ENCODE data around the gene DIS3L2. TPM values are rescaled to one million over a fixed set of nuclear protein-coding genes. Genes with fewer than 3 reads are reported as not detected.

DIS3L2 gene
- total RNA-seq, 2 experiments from 2014 or later, result 20.2 to 20.6 TPM

- H3K9me2 ChIP-seq (ENCODE audit: insufficient read depth, low read length), result no peaks in the 10 kb centered on the region
- POLR2A ChIA-PET, result interaction anchor here (0.6 to 1.0 kb wide), 2 partner anchors 51 to 776 kb away, joined by 3 to 6 read pairs; no protein-coding TSS in a partner anchor
- no peak for TF ChIP-seq EZH2phosphoT487 (IDR thresholded peaks at IDR 0.05; ENCODE audit: borderline replicate concordance, low read depth, low read length)
- TF ChIP-seq, protein P1, sequence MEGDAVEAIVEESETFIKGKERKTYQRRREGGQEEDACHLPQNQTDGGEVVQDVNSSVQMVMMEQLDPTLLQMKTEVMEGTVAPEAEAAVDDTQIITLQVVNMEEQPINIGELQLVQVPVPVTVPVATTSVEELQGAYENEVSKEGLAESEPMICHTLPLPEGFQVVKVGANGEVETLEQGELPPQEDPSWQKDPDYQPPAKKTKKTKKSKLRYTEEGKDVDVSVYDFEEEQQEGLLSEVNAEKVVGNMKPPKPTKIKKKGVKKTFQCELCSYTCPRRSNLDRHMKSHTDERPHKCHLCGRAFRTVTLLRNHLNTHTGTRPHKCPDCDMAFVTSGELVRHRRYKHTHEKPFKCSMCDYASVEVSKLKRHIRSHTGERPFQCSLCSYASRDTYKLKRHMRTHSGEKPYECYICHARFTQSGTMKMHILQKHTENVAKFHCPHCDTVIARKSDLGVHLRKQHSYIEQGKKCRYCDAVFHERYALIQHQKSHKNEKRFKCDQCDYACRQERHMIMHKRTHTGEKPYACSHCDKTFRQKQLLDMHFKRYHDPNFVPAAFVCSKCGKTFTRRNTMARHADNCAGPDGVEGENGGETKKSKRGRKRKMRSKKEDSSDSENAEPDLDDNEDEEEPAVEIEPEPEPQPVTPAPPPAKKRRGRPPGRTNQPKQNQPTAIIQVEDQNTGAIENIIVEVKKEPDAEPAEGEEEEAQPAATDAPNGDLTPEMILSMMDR (conservative IDR thresholded peaks at IDR 0.05; ENCODE audit: low read length), result no peak
- no TSS peak for BruUV-seq (replicated peaks)
- H3K4me3 ChIP-seq (ENCODE audit: low read depth, low read length, poor library complexity, severe bottlenecking), result no peak overlapping the region
- H3K4me1 ChIP-seq (ENCODE audit: insufficient read depth, low read length, poor library complexity, severe bottlenecking), result no peaks in the 10 kb centered on the region
- intact Hi-C loops (cut with micrococcal nuclease; ENCODE audit: unreplicated experiment), result no loop called here
- no peak overlapping the region for H3K27ac ChIP-seq (ENCODE audit: low read depth, low read length, poor library complexity, severe bottlenecking)
- no peak overlapping the region for H2AFZ ChIP-seq (ENCODE audit: low read length)
- CTCF ChIA-PET (ENCODE audit: unreplicated experiment), result interaction anchor here (0.6 kb wide), 2 partner anchors 8 to 469 kb away, joined by 7 to 21 read pairs; no protein-coding TSS in a partner anchor
- H3K36me3 ChIP-seq (ENCODE audit: insufficient read depth, low read length), result no peaks in the 10 kb centered on the region
- H3K79me2 ChIP-seq (ENCODE audit: insufficient read depth, low read depth, low read length), result no peaks in the 10 kb centered on the region
- H4K20me1 ChIP-seq (ENCODE audit: insufficient read depth, low read length), result no peaks in the 10 kb centered on the region
- no peak overlapping the region for H3K4me2 ChIP-seq (ENCODE audit: low read length)
- no peak for DNase-seq (ENCODE audit: low spot score)
- H3K9me3 ChIP-seq (ENCODE audit: low read length), result no peaks in the 10 kb centered on the region
These were observed 424.9 kb downstream of the DIS3L2 start for GRCh38 chr2:232386490-232386739.

Small RNA genes lying within 50 kb of the gene (microRNA-seq; reads per million reads assigned to microRNA genes)
- gene MIR562 (ENCODE audit: borderline replicate concordance), result not detected

Small RNA genes lying within 50 kb of the gene (small RNA-seq; reads per million reads assigned to genes)
- gene AC068134.3, result not detected
- gene AC068134.4, result not detected
- not detected for gene MIR562

Other genes starting within 250 kb of the DIS3L2 start
- gene PDE6D, start 180.4 kb upstream of the DIS3L2 start, total RNA-seq (2014; rRNA removed; shearing (Covaris generic)), result 47.4 and 50.3 TPM in 2 replicates
- 49.0 and 54.6 TPM in 2 replicates for gene PDE6D, start 180.4 kb upstream of the DIS3L2 start, total RNA-seq (2022)
- gene COPS7B, start 175.3 kb upstream of the DIS3L2 start, total RNA-seq (2014; rRNA removed; shearing (Covaris generic)), result 50.6 and 55.5 TPM in 2 replicates
- gene COPS7B, start 175.3 kb upstream of the DIS3L2 start, total RNA-seq (2022), result 76.6 and 86.8 TPM in 2 replicates
- gene NPPC, start 35.3 kb upstream of the DIS3L2 start, total RNA-seq (2014; rRNA removed; shearing (Covaris generic)), result not detected in 2 replicates
- gene NPPC, start 35.3 kb upstream of the DIS3L2 start, total RNA-seq (2022), result not detected in 2 replicates

Data from OCI-LY7 (cell line).